LoVo (cell line): Measurements from ENCODE around the gene GOLGA8K.
"Not testable (repeated sequence)": the region's sequence is repeated elsewhere in the genome, so short reads cannot be mapped to it uniquely, and the experiment has no call there.

ENCODE experiments used
- DNase-seq: peaks from one replicate; pipeline ENCODE4 v3.0.0-alpha.2; 2016; ENCODE audit warnings: low spot score

The GOLGA8K gene

DNA sequence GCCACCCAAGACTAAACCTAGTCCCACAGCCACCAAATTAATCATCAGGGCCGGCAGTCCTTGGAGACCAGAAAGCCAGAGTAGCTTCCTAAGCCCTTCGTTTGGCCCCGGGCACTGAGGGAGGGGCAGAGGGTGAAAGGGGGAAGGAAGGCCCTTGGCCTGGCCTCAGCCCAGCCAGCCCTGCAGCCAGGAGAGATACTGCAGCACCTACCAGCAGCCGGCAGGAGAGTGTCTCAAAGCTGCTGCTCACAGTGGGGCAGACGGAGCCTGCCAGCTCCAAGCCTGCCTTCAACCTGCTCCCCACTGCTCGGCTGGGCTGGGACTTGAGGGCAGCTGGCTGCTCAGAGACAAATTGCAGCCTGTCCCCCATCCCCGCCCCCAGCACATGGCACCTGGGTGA is 50.3 kb downstream of the GOLGA8K start:
- not testable (repeated sequence) for DNase-seq

DNA sequence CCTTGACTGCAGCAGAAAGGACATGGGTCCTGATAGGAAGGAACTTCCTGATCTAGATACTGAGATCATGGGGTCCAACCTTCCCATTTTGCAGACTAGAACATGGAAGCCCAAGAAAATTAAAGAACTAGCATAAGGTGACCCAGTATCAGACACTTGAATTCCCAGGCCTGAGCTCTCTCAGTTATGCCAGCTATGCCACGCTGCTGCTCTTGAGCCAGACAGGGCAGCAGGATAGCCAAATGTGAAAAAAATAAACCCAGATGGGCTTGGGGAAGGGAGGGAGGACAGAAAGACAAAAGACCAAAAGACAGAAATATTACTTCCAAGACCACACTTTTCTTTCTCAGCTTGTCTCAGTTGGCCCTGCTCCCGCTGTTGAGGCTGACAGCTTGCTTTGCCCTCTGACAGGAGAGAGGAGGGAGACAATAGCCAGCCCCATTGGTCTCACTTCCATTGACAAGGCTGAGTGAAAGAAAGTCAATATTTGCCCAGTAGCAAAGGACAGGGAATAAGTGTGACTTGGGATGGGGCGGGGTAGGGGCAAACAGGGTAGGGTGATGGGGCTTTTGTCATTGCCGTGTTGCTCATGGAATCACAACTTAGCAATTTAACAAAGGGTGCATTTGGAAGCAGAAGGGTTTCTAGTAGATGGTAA is 52.4 kb downstream of the GOLGA8K start:
- not testable (repeated sequence) for DNase-seq

DNA sequence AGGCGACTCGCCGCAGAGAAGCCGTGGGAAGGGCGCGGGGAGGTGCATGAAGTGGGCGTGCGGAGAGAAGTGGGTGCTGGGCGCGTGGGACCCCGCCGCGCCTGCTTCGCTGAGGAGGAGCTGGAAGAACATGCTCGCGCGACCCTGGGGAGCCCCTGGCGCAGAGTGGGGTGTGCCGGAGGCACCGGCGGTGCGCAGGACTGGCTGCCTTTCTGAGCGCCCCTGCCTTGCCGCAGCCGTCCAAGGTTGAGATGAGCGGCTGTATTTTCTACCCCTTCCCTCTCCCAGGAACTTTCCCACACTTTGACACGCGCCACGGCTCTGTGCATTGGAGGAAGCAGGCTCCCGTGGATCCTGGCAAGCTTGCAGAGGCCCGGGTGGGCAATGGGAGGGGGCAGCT is 56.1 kb downstream of the GOLGA8K start:
- not testable (repeated sequence) for DNase-seq

GRCh38 chr15:32345978-32346547 is 57.0 kb downstream of the GOLGA8K start:
- not testable (repeated sequence) for DNase-seq

DNA sequence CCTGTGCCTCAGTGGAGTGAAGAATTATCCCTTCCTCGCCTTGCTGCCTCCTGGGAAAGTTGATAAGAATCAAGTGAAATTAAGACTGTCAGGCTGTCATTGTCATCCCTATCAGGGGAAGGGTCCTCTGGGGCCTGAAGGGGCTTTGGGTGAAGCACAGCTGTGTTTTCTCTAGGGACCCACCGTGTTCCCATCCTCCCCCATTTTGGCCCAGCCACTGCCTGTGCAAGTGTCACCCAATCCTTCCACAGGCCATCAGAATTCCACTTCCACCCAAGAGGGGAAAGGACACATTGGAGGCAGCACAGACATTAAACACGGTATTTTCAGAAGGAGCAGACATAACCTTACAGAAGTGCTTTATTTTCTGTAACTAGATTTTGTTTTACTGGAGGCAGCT is 59.2 kb downstream of the GOLGA8K start:
- DNase-seq = not testable (repeated sequence)
